Measurements from ENCODE around the gene MBOAT7. TPM values are rescaled to one million over a fixed set of nuclear protein-coding genes. Genes with fewer than 3 reads are reported as not detected.

MBOAT7 gene, protein sequence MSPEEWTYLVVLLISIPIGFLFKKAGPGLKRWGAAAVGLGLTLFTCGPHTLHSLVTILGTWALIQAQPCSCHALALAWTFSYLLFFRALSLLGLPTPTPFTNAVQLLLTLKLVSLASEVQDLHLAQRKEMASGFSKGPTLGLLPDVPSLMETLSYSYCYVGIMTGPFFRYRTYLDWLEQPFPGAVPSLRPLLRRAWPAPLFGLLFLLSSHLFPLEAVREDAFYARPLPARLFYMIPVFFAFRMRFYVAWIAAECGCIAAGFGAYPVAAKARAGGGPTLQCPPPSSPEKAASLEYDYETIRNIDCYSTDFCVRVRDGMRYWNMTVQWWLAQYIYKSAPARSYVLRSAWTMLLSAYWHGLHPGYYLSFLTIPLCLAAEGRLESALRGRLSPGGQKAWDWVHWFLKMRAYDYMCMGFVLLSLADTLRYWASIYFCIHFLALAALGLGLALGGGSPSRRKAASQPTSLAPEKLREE
- 10 to 100 TPM; 40.5 to 98.9 TPM for total RNA-seq

DNA sequence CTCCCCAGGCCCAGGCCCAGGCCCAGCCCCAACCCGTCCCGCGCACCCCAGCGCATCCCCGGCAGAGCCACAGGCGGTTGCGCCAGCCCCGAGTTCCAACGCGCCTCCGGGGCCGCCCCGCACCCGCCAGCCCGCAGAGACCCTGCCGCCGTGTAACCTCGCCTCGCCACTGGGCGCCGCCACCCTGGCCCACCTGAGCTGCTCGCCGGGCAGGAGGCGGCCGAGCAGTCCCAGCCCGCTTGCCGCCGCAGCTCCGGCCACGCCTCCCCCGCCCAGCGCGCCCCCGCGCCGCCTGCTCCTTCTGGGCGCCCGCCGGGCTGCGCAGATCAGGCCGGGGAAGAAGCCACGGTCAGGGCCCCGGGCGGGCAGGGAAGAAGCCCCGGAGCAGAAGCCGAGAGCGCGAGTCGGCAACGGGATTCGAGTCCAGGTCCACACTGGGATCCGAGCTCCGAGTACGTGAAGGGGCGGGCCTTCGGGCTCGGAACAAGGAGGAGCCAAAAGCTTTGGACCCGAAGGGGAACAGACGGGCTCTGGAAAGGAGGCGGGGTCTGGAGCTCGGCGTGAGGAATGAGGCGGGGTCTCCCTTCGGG lies at the start of gene MBOAT7:
Gene MBOAT7, minus strand, starts transcription at position 436 of the 590 bp plus-strand sequence. CDS start 1,072 bp downstream, outside the sequence.
- no peaks in the 10 kb centered on the region for H3K9me3 ChIP-seq
- peak within 1 kb of the TSS; percentile 36 to 38 for H3K4me3 ChIP-seq
- peak within 1 kb of the TSS; percentile 94 to 100 (median 99) for H3K27ac ChIP-seq
- H3K4me1 ChIP-seq: peaks cover 50% of the 10 kb centered on the region
- TF ChIP-seq, protein P1, sequence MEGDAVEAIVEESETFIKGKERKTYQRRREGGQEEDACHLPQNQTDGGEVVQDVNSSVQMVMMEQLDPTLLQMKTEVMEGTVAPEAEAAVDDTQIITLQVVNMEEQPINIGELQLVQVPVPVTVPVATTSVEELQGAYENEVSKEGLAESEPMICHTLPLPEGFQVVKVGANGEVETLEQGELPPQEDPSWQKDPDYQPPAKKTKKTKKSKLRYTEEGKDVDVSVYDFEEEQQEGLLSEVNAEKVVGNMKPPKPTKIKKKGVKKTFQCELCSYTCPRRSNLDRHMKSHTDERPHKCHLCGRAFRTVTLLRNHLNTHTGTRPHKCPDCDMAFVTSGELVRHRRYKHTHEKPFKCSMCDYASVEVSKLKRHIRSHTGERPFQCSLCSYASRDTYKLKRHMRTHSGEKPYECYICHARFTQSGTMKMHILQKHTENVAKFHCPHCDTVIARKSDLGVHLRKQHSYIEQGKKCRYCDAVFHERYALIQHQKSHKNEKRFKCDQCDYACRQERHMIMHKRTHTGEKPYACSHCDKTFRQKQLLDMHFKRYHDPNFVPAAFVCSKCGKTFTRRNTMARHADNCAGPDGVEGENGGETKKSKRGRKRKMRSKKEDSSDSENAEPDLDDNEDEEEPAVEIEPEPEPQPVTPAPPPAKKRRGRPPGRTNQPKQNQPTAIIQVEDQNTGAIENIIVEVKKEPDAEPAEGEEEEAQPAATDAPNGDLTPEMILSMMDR (IDR thresholded peaks at IDR 0.05): peak in 5 of 7 experiments; percentile 13 to 59 (median 42)
- TF ChIP-seq POLR2A (IDR thresholded peaks at IDR 0.05): peak; percentile 50 to 63 (median 62)
- intact Hi-C loops (cut with DNase I): no loop called here
- H3K27me3 ChIP-seq: no peaks in the 10 kb centered on the region
- DNase-seq: no peak
- WGBS, 2 donors: 0% methylated on average over 8 to 62 of the region's 64 CpGs
- peak; percentile 3 for ATAC-seq
- peaks cover 0 to 6% of the 10 kb centered on the region in 2 donors for H3K36me3 ChIP-seq (replicated peaks in 1 of 2; ENCODE audit: insufficient read depth in 1 of 2, low read depth in 2 of 2)

DNA sequence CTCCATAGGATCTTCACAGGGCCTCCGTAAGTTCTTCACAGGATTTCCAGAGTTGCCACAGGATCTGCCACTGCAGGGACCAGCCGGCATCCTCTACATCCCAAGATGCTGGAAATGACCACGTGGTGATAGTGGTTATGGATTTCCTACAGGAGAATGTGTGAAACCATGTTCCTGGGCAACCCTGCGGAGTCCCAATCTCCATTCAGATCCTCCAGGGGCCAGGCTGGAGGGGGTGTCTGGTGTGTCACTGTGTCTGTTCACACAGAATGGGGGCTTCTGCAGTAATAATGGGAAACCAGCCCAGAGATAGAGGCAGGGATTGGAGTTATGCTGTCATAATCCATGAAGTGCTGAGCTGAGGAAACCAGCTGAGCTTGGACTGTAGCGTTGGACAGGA lies 44.6 kb upstream of the MBOAT7 start:
- Histone ChIP-seq H3K4me1 (no peaks in the 10 kb centered on the region), H3K27me3 (no peaks in the 10 kb centered on the region), H3K27ac (no peak overlapping the region), H3K36me3 (replicated peaks in 1 of 2; ENCODE audit: insufficient read depth in 1 of 2, low read depth in 2 of 2) (no peaks in the 10 kb centered on the region), H3K9me3 (no peaks in the 10 kb centered on the region), H3K4me3 (no peak overlapping the region)
- DNase-seq: no peak
- 42 to 68% methylated on average over 4 to 5 of the region's 5 CpGs for WGBS, 2 donors
- no peak for ATAC-seq
- intact Hi-C loops (cut with DNase I): loop anchor here (5.0 kb wide), 1 partner anchor 67 kb away; no protein-coding TSS in a partner anchor
- no peak for TF ChIP-seq POLR2A (IDR thresholded peaks at IDR 0.05)
- TF ChIP-seq, protein P1 (IDR thresholded peaks at IDR 0.05): no peak

DNA sequence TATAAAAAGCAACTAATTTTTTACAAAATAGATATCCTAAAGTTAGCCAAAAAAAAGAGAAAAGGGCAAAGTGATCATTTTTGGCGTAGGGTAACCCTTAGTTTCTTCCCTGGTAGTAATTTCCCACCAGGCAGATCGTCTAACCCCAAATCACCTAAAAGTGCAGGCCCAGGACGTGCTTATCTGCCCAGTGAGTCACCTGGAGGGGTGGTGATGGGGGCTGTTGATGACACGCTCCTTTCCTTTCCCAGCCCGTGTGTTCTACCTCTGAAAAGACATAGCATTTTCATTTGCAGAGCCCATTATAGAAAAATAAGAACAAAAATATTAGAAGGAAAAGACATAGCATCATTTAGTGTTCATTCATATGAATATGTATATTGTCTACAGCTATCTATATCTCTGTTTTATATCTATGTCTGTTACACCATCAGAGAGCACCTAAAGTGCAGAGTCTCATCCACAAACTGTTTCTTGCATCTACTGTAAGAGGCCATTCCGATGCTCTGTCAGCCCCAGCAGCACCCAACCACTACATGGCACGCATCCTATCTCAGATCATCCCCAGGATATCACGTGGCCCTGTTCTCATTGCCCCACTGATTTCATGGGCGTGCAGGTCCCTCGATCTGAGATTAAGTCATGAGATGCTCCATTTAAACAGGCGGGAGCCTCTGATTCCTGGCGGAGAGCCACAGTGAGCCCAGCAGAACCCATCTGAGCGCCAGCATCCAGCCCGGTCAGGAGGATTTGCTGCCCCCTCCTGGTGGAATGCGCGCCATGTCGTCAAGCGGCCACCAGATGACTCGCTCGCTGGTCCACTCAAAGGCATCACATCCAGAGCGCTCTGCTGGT lies 41.9 kb upstream of the MBOAT7 start:
- no peaks in the 10 kb centered on the region for H3K9me3 ChIP-seq

DNA sequence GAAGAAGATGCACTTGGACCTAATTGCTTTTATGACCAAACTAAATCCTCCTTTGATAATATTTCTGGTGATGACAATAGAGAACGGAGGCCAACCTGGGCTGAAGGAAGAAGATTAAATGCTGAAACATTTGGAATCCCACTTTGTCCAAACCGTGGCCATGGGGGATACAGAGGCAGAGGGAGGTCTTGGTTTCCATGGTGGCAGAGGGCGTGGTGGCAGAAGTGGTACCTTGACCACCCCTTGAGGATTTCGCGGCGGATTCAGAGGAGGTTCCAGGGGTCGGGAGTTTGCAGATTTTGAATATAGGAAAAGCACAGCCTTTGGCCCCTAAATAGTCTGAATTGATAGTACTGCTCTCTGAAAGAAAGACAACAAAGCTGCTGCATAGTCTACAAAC lies 40.7 kb upstream of the MBOAT7 start:
- Histone ChIP-seq H3K9me3 (no peaks in the 10 kb centered on the region), H3K36me3 (replicated peaks in 1 of 2; ENCODE audit: insufficient read depth in 1 of 2, low read depth in 2 of 2) (no peaks in the 10 kb centered on the region), H3K27ac (no peak overlapping the region), H3K4me1 (no peaks in the 10 kb centered on the region), H3K4me3 (no peak overlapping the region), H3K27me3 (no peaks in the 10 kb centered on the region)
- intact Hi-C loops (cut with DNase I): loop anchor here (5.0 kb wide), 1 partner anchor 63 kb away; no protein-coding TSS in a partner anchor
- no peak for ATAC-seq
- DNase-seq: no peak
- 67 to 71% methylated on average over 7 of the region's 7 CpGs for WGBS, 2 donors
- TF ChIP-seq, protein P1 (IDR thresholded peaks at IDR 0.05): no peak
- TF ChIP-seq POLR2A (IDR thresholded peaks at IDR 0.05): no peak

More for the DNA sequence above, 41.9 kb upstream of the MBOAT7 start:
- H3K36me3 ChIP-seq (replicated peaks in 1 of 2; ENCODE audit: insufficient read depth in 1 of 2, low read depth in 2 of 2): no peaks in the 10 kb centered on the region
- intact Hi-C loops (cut with DNase I): loop anchor here (5.0 kb wide), 1 partner anchor 64 kb away; no protein-coding TSS in a partner anchor
- no peaks in the 10 kb centered on the region for H3K27me3 ChIP-seq
- DNase-seq: peak; percentile 89 to 92 (median 90)
- H3K4me1 ChIP-seq: no peaks in the 10 kb centered on the region
- ATAC-seq: peak; percentile 98
- TF ChIP-seq POLR2A (IDR thresholded peaks at IDR 0.05): no peak
- TF ChIP-seq, protein P1 (IDR thresholded peaks at IDR 0.05): peak; percentile 83 to 96 (median 92)
- H3K4me3 ChIP-seq: no peak overlapping the region
- H3K27ac ChIP-seq: no peak overlapping the region
- WGBS, 2 donors: 10 to 19% methylated on average over 16 to 21 of the region's 21 CpGs

Measured in body of pancreas (tissue), 4 donors.